Measurements from ENCODE around the gene NPAS2. TPM values are rescaled to one million over a fixed set of nuclear protein-coding genes. Genes with fewer than 3 reads are reported as not detected.

NPAS2 gene
- total and polyA plus RNA-seq, 2 donors, result 3.0 to 5.4 TPM

GRCh38 chr2:100878000-100878791 is 58.3 kb downstream of the NPAS2 start:
- peak in 7 of 9 donors; percentile 41 to 84 (median 53) for DNase-seq (ENCODE audit: low read depth in 6 of 9, low spot score in 9 of 9)

GRCh38 chr2:100879296-100879695 is 59.4 kb downstream of the NPAS2 start:
- WGBS, result 68% methylated on average over 3 of the region's 3 CpGs
- peaks cover 6 to 93% of the 10 kb centered on the region in 2 donors for H3K4me1 ChIP-seq (ENCODE audit: control insufficient read depth in 2 of 2, insufficient read depth in 2 of 2, low read length in 2 of 2)
- no peaks in the 10 kb centered on the region for H3K36me3 ChIP-seq (ENCODE audit: control insufficient read depth in 2 of 2, insufficient read depth in 2 of 2, low read length in 1 of 2)
- H3K4me3 ChIP-seq (ENCODE audit: low read length in 2 of 2), result no peak overlapping the region
- no peak overlapping the region for H3K27ac ChIP-seq (ENCODE audit: low read depth in 1 of 2, low read length in 1 of 2)
- DNase-seq (ENCODE audit: low read depth in 6 of 9, low spot score in 9 of 9), result peak in 1 of 9 donors; percentile 18
- no peaks in the 10 kb centered on the region for H3K27me3 ChIP-seq (ENCODE audit: control insufficient read depth in 2 of 2, insufficient read depth in 1 of 2, low read length in 1 of 2)
- peaks cover 0 to 4% of the 10 kb centered on the region in 2 donors for H3K9me3 ChIP-seq (ENCODE audit: control insufficient read depth in 2 of 2, insufficient read depth in 1 of 2, low read length in 1 of 2)

More at GRCh38 chr2:100878000-100878791, 58.3 kb downstream of the NPAS2 start:
- Histone ChIP-seq H3K27me3 (ENCODE audit: control insufficient read depth in 2 of 2, insufficient read depth in 1 of 2, low read length in 1 of 2) (no peaks in the 10 kb centered on the region), H3K36me3 (ENCODE audit: control insufficient read depth in 2 of 2, insufficient read depth in 2 of 2, low read length in 1 of 2) (no peaks in the 10 kb centered on the region), H3K4me1 (ENCODE audit: control insufficient read depth in 2 of 2, insufficient read depth in 2 of 2, low read length in 2 of 2) (peaks cover 6 to 88% of the 10 kb centered on the region in 2 donors), H3K9me3 (ENCODE audit: control insufficient read depth in 2 of 2, insufficient read depth in 1 of 2, low read length in 1 of 2) (peaks cover 0 to 4% of the 10 kb centered on the region in 2 donors), H3K27ac (ENCODE audit: low read depth in 1 of 2, low read length in 1 of 2) (peak overlapping the region in 1 of 2 donors; percentile 78), H3K4me3 (ENCODE audit: low read length in 2 of 2) (no peak overlapping the region)
- 86% methylated on average over 16 of the region's 16 CpGs for WGBS

GRCh38 chr2:100880036-100880435 is 60.1 kb downstream of the NPAS2 start:
- peaks cover 6 to 89% of the 10 kb centered on the region in 2 donors for H3K4me1 ChIP-seq (ENCODE audit: control insufficient read depth in 2 of 2, insufficient read depth in 2 of 2, low read length in 2 of 2)
- no peak overlapping the region for H3K27ac ChIP-seq (ENCODE audit: low read depth in 1 of 2, low read length in 1 of 2)
- H3K36me3 ChIP-seq (ENCODE audit: control insufficient read depth in 2 of 2, insufficient read depth in 2 of 2, low read length in 1 of 2), result no peaks in the 10 kb centered on the region
- no peaks in the 10 kb centered on the region for H3K9me3 ChIP-seq (ENCODE audit: control insufficient read depth in 2 of 2, insufficient read depth in 1 of 2, low read length in 1 of 2)
- no peak overlapping the region for H3K4me3 ChIP-seq (ENCODE audit: low read length in 2 of 2)
- no peaks in the 10 kb centered on the region for H3K27me3 ChIP-seq (ENCODE audit: control insufficient read depth in 2 of 2, insufficient read depth in 1 of 2, low read length in 1 of 2)
- WGBS, result 96% methylated on average over 5 of the region's 5 CpGs
- DNase-seq (ENCODE audit: low read depth in 6 of 9, low spot score in 9 of 9), result no peak

- peak in 1 of 9 donors; percentile 38 for DNase-seq (ENCODE audit: low read depth in 6 of 9, low spot score in 9 of 9)
- Histone ChIP-seq H3K4me1 (ENCODE audit: control insufficient read depth in 2 of 2, insufficient read depth in 2 of 2, low read length in 2 of 2) (peaks cover 6 to 84% of the 10 kb centered on the region in 2 donors), H3K36me3 (ENCODE audit: control insufficient read depth in 2 of 2, insufficient read depth in 2 of 2, low read length in 1 of 2) (no peaks in the 10 kb centered on the region), H3K4me3 (ENCODE audit: low read length in 2 of 2) (no peak overlapping the region), H3K9me3 (ENCODE audit: control insufficient read depth in 2 of 2, insufficient read depth in 1 of 2, low read length in 1 of 2) (no peaks in the 10 kb centered on the region), H3K27ac (ENCODE audit: low read depth in 1 of 2, low read length in 1 of 2) (peak overlapping the region in 1 of 2 donors; percentile 17), H3K27me3 (ENCODE audit: control insufficient read depth in 2 of 2, insufficient read depth in 1 of 2, low read length in 1 of 2) (no peaks in the 10 kb centered on the region)
- 97% methylated on average over 7 of the region's 7 CpGs for WGBS
Observed at GRCh38 chr2:100880730-100881129, 60.8 kb downstream of the NPAS2 start.

- peaks cover under 1 to 62% of the 10 kb centered on the region in 2 donors for H3K4me1 ChIP-seq (ENCODE audit: control insufficient read depth in 2 of 2, insufficient read depth in 2 of 2, low read length in 2 of 2)
- no peaks in the 10 kb centered on the region for H3K27me3 ChIP-seq (ENCODE audit: control insufficient read depth in 2 of 2, insufficient read depth in 1 of 2, low read length in 1 of 2)
- peak in 2 of 9 donors; percentile 25 to 66 for DNase-seq (ENCODE audit: low read depth in 6 of 9, low spot score in 9 of 9)
- WGBS, result 89% methylated on average over 11 of the region's 11 CpGs
- H3K9me3 ChIP-seq (ENCODE audit: control insufficient read depth in 2 of 2, insufficient read depth in 1 of 2, low read length in 1 of 2), result no peaks in the 10 kb centered on the region
- peak overlapping the region in 1 of 2 donors; percentile 50 for H3K27ac ChIP-seq (ENCODE audit: low read depth in 1 of 2, low read length in 1 of 2)
- H3K36me3 ChIP-seq (ENCODE audit: control insufficient read depth in 2 of 2, insufficient read depth in 2 of 2, low read length in 1 of 2), result no peaks in the 10 kb centered on the region
- H3K4me3 ChIP-seq (ENCODE audit: low read length in 2 of 2), result no peak overlapping the region
Observed at GRCh38 chr2:100882645-100883613, 63.0 kb downstream of the NPAS2 start.

- H3K9me3 ChIP-seq (ENCODE audit: control insufficient read depth in 2 of 2, insufficient read depth in 1 of 2, low read length in 1 of 2), result no peaks in the 10 kb centered on the region
- H3K27me3 ChIP-seq (ENCODE audit: control insufficient read depth in 2 of 2, insufficient read depth in 1 of 2, low read length in 1 of 2), result no peaks in the 10 kb centered on the region
- no peak for DNase-seq (ENCODE audit: low read depth in 6 of 9, low spot score in 9 of 9)
- peaks cover 0 to 53% of the 10 kb centered on the region in 2 donors for H3K4me1 ChIP-seq (ENCODE audit: control insufficient read depth in 2 of 2, insufficient read depth in 2 of 2, low read length in 2 of 2)
- 63% methylated on average over 3 of the region's 3 CpGs for WGBS
- H3K27ac ChIP-seq (ENCODE audit: low read depth in 1 of 2, low read length in 1 of 2), result no peak overlapping the region
- no peaks in the 10 kb centered on the region for H3K36me3 ChIP-seq (ENCODE audit: control insufficient read depth in 2 of 2, insufficient read depth in 2 of 2, low read length in 1 of 2)
- H3K4me3 ChIP-seq (ENCODE audit: low read length in 2 of 2), result no peak overlapping the region
Observed at GRCh38 chr2:100884145-100884621, 64.2 kb downstream of the NPAS2 start.

GRCh38 chr2:100886085-100886484 is 66.1 kb downstream of the NPAS2 start:
- 92% methylated on average over 4 of the region's 4 CpGs for WGBS
- Histone ChIP-seq H3K9me3 (ENCODE audit: control insufficient read depth in 2 of 2, insufficient read depth in 1 of 2, low read length in 1 of 2) (no peaks in the 10 kb centered on the region), H3K4me3 (ENCODE audit: low read length in 2 of 2) (no peak overlapping the region), H3K27ac (ENCODE audit: low read depth in 1 of 2, low read length in 1 of 2) (no peak overlapping the region), H3K36me3 (ENCODE audit: control insufficient read depth in 2 of 2, insufficient read depth in 2 of 2, low read length in 1 of 2) (no peaks in the 10 kb centered on the region), H3K27me3 (ENCODE audit: control insufficient read depth in 2 of 2, insufficient read depth in 1 of 2, low read length in 1 of 2) (no peaks in the 10 kb centered on the region), H3K4me1 (ENCODE audit: control insufficient read depth in 2 of 2, insufficient read depth in 2 of 2, low read length in 2 of 2) (peaks cover 0 to 34% of the 10 kb centered on the region in 2 donors)
- DNase-seq (ENCODE audit: low read depth in 6 of 9, low spot score in 9 of 9), result no peak

GRCh38 chr2:100887039-100887578 is 67.2 kb downstream of the NPAS2 start:
- peaks cover 0 to 23% of the 10 kb centered on the region in 2 donors for H3K4me1 ChIP-seq (ENCODE audit: control insufficient read depth in 2 of 2, insufficient read depth in 2 of 2, low read length in 2 of 2)
- DNase-seq (ENCODE audit: low read depth in 6 of 9, low spot score in 9 of 9), result no peak
- H3K27ac ChIP-seq (ENCODE audit: low read depth in 1 of 2, low read length in 1 of 2), result no peak overlapping the region
- no peaks in the 10 kb centered on the region for H3K27me3 ChIP-seq (ENCODE audit: control insufficient read depth in 2 of 2, insufficient read depth in 1 of 2, low read length in 1 of 2)
- WGBS, result 95% methylated on average over 11 of the region's 11 CpGs
- no peak overlapping the region for H3K4me3 ChIP-seq (ENCODE audit: low read length in 2 of 2)
- no peaks in the 10 kb centered on the region for H3K36me3 ChIP-seq (ENCODE audit: control insufficient read depth in 2 of 2, insufficient read depth in 2 of 2, low read length in 1 of 2)
- H3K9me3 ChIP-seq (ENCODE audit: control insufficient read depth in 2 of 2, insufficient read depth in 1 of 2, low read length in 1 of 2), result no peaks in the 10 kb centered on the region
